ENCODE measurements around the gene SLC37A2. TPM values are rescaled to one million over a fixed set of nuclear protein-coding genes. Genes with fewer than 3 reads are reported as not detected.
A peak's percentile ranks its signal among the peaks of the same experiment; 100 is the strongest.
"Not testable (repeated sequence)": the region's sequence is repeated elsewhere in the genome, so short reads cannot be mapped to it uniquely, and the experiment has no call there.

The SLC37A2 gene
- polyA plus RNA-seq (2013, experiment 1 of 2), result 0.44 TPM
- 0.20 TPM for polyA plus RNA-seq (2013, experiment 2 of 2)

DNA sequence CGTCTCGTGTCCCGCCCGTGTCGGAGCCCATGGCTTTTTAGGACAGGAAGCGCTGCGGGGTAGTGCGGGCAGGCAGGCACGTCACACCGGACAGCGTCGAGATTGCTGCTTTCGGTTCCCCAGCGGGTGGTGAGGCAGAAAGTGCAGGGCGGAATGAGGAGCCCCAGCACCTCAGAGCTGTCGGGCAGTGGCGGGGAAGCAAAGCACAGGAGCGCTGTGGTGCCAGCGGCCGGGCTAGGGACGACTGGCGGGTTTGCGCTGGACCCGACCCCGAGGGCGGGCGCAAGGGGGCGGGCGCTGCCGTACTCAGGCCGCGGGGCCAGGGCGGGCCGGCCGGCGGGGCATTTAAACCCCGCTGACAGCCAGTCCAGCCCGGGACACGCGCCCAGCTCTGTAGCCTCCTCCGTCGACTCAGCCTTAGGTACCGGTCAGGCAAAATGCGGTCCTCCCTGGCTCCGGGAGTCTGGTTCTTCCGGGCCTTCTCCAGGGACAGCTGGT, at the start of gene SLC37A2:
Gene SLC37A2 (plus strand): TSS at position 375 of the 498 bp plus-strand sequence. CDS start 63 bp downstream, at position 438.
- 0 to 1% methylated on average over 36 to 39 of the region's 46 CpGs for WGBS, 2 experiments (ENCODE audit: insufficient coverage in 2 of 2)
- Histone ChIP-seq H3K36me3 (ENCODE audit: control insufficient read depth, insufficient read depth, low read length) (no peaks in the 10 kb centered on the region), H3K27ac (ENCODE audit: low read depth, low read length, severe bottlenecking) (no peak within 1 kb of the TSS)

GRCh38 chr11:125016413-125016812, 46.7 kb upstream of the SLC37A2 start:
- H3K4me1 ChIP-seq (ENCODE audit: control insufficient read depth, insufficient read depth, low read length, poor library complexity, severe bottlenecking), result no peaks in the 10 kb centered on the region
- no peaks in the 10 kb centered on the region for H3K36me3 ChIP-seq (ENCODE audit: control insufficient read depth, insufficient read depth, low read length)
- no peak overlapping the region for H3K4me3 ChIP-seq (ENCODE audit: extremely low read depth, insufficient read depth, low read length, poor library complexity, severe bottlenecking)
- no peaks in the 10 kb centered on the region for H3K9me3 ChIP-seq (ENCODE audit: control insufficient read depth, low read length)
- H3K27ac ChIP-seq (ENCODE audit: low read depth, low read length, severe bottlenecking), result no peak overlapping the region

More for the DNA sequence above, at the start of gene SLC37A2:
- peaks cover 4% of the 10 kb centered on the region for H3K4me1 ChIP-seq (ENCODE audit: control insufficient read depth, insufficient read depth, low read length, poor library complexity, severe bottlenecking)
- H3K4me3 ChIP-seq (ENCODE audit: extremely low read depth, insufficient read depth, low read length, poor library complexity, severe bottlenecking), result peak within 1 kb of the TSS; percentile 43
- no peaks in the 10 kb centered on the region for H3K9me3 ChIP-seq (ENCODE audit: control insufficient read depth, low read length)

- H3K9me3 ChIP-seq (ENCODE audit: control insufficient read depth, low read length), result no peaks in the 10 kb centered on the region
- H3K36me3 ChIP-seq (ENCODE audit: control insufficient read depth, insufficient read depth, low read length), result no peaks in the 10 kb centered on the region
- no peaks in the 10 kb centered on the region for H3K4me1 ChIP-seq (ENCODE audit: control insufficient read depth, insufficient read depth, low read length, poor library complexity, severe bottlenecking)
- WGBS, 2 experiments (ENCODE audit: insufficient coverage in 2 of 2), result no CpG with 5 or more reads among the region's 2 CpGs
- H3K4me3 ChIP-seq (ENCODE audit: extremely low read depth, insufficient read depth, low read length, poor library complexity, severe bottlenecking), result no peak overlapping the region
- H3K27ac ChIP-seq (ENCODE audit: low read depth, low read length, severe bottlenecking), result no peak overlapping the region
Measured at GRCh38 chr11:125020342-125020741, 42.8 kb upstream of the SLC37A2 start.

DNA sequence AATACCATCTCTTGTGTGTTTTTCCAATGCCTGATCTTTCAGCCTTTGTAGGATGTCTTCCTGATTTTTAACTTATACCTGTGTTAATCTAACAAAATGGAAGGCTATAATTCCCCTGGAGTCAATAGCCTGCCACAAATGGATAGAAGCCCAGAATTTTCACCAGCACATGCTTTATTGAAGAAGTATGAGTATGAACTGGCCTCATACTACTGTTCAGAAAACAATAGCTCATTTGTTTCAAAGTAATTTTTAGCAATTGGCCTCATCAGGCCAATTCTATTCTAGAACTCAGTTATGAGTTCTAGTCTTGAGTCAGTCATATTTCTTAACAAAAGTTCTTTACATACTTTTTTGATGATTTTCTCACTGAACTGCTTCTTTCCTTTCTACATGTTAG, 40.6 kb upstream of the SLC37A2 start:
- Histone ChIP-seq H3K9me3 (ENCODE audit: control insufficient read depth, low read length) (no peaks in the 10 kb centered on the region), H3K36me3 (ENCODE audit: control insufficient read depth, insufficient read depth, low read length) (no peaks in the 10 kb centered on the region), H3K4me3 (ENCODE audit: extremely low read depth, insufficient read depth, low read length, poor library complexity, severe bottlenecking) (no peak overlapping the region), H3K4me1 (ENCODE audit: control insufficient read depth, insufficient read depth, low read length, poor library complexity, severe bottlenecking) (no peaks in the 10 kb centered on the region), H3K27ac (ENCODE audit: low read depth, low read length, severe bottlenecking) (no peak overlapping the region)

GRCh38 chr11:125025968-125026367, 37.1 kb upstream of the SLC37A2 start:
- Histone ChIP-seq H3K9me3 (ENCODE audit: control insufficient read depth, low read length) (no peaks in the 10 kb centered on the region), H3K4me3 (ENCODE audit: extremely low read depth, insufficient read depth, low read length, poor library complexity, severe bottlenecking) (no peak overlapping the region), H3K27ac (ENCODE audit: low read depth, low read length, severe bottlenecking) (no peak overlapping the region), H3K4me1 (ENCODE audit: control insufficient read depth, insufficient read depth, low read length, poor library complexity, severe bottlenecking) (no peaks in the 10 kb centered on the region), H3K36me3 (ENCODE audit: control insufficient read depth, insufficient read depth, low read length) (no peaks in the 10 kb centered on the region)
- 100% methylated on average over 2 of the region's 2 CpGs; no CpG with 5 or more reads in 1 of the 2 experiments for WGBS, 2 experiments (ENCODE audit: insufficient coverage in 2 of 2)

DNA sequence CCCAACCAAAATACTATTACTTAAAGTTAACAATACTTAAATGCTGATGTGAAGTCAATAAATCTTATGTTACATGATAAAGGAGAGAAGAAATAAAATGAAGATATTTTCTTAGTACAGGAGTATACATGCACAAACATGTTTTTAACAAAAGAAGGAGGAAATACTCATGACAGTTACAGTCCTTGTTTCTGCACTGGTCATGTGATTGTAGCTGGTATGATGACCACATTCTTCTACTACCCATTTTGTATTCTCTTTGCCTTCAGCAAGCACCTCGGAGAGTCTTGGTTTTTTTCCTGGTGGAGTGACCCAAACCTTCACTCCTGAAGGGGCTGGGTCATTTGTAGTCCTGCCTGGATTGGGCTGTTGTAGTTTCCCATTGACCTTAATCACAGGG, 33.7 kb upstream of the SLC37A2 start:
- 40% methylated on average over 1 of the region's 1 CpG; no CpG with 5 or more reads in 1 of the 2 experiments for WGBS, 2 experiments (ENCODE audit: insufficient coverage in 2 of 2)
- H3K36me3 ChIP-seq (ENCODE audit: control insufficient read depth, insufficient read depth, low read length); H3K9me3 ChIP-seq (ENCODE audit: control insufficient read depth, low read length); H3K27ac ChIP-seq (ENCODE audit: low read depth, low read length, severe bottlenecking); H3K4me1 ChIP-seq (ENCODE audit: control insufficient read depth, insufficient read depth, low read length, poor library complexity, severe bottlenecking); H3K4me3 ChIP-seq (ENCODE audit: extremely low read depth, insufficient read depth, low read length, poor library complexity, severe bottlenecking): not testable (repeated sequence)

DNA sequence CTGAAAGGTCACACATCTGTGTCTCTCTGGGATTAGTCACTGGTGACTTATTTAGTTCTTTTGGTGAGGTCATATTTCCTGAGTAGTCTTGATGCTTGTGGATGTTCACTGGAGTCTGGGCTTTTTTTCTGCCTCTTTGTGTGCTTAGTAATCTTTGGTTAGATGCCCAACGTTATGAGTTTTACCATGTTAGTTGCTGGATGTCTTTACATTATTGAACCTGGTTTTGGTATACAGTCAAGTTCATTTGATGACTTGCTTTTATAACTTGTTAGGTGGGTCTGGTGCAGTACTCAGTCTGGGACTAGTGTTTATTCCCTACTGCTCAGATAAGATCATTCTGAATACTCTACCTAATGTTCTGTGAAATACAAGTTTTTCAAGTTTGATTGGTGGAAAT, 26.2 kb upstream of the SLC37A2 start:
- H3K36me3 ChIP-seq (ENCODE audit: control insufficient read depth, insufficient read depth, low read length), result no peaks in the 10 kb centered on the region
- no peaks in the 10 kb centered on the region for H3K4me1 ChIP-seq (ENCODE audit: control insufficient read depth, insufficient read depth, low read length, poor library complexity, severe bottlenecking)
- H3K4me3 ChIP-seq (ENCODE audit: extremely low read depth, insufficient read depth, low read length, poor library complexity, severe bottlenecking), result no peak overlapping the region
- H3K9me3 ChIP-seq (ENCODE audit: control insufficient read depth, low read length), result no peaks in the 10 kb centered on the region
- no CpG with 5 or more reads among the region's 1 CpG for WGBS, 2 experiments (ENCODE audit: insufficient coverage in 2 of 2)
- H3K27ac ChIP-seq (ENCODE audit: low read depth, low read length, severe bottlenecking), result no peak overlapping the region

- H3K9me3 ChIP-seq (ENCODE audit: control insufficient read depth, low read length), result no peaks in the 10 kb centered on the region
- H3K36me3 ChIP-seq (ENCODE audit: control insufficient read depth, insufficient read depth, low read length), result no peaks in the 10 kb centered on the region
- WGBS, 2 experiments (ENCODE audit: insufficient coverage in 2 of 2), result 83 to 92% methylated on average over 2 of the region's 4 CpGs
- no peak overlapping the region for H3K4me3 ChIP-seq (ENCODE audit: extremely low read depth, insufficient read depth, low read length, poor library complexity, severe bottlenecking)
- H3K4me1 ChIP-seq (ENCODE audit: control insufficient read depth, insufficient read depth, low read length, poor library complexity, severe bottlenecking), result no peaks in the 10 kb centered on the region
- no peak overlapping the region for H3K27ac ChIP-seq (ENCODE audit: low read depth, low read length, severe bottlenecking)
Measured at GRCh38 chr11:125049164-125049792, 13.8 kb upstream of the SLC37A2 start.

DNA sequence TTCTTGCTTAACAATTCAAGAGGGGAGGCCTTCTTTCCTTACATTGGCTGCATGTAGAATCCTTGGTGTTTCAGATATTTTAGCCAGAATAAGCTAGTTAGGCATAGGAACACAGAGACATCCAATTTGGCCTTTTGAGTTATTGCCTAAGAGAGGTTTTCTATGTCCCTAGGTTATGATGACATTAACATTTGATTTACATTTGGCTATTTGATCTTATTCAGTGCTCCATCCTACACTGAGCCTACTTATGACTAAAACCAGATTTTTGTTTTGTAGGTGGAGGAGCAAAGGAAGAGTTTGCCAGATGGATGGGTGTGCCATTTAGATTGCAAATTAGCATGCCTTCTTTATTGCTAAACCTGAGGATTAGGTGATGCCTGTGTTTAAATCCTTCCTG, 11.1 kb upstream of the SLC37A2 start:
- Histone ChIP-seq H3K27ac (ENCODE audit: low read depth, low read length, severe bottlenecking) (no peak overlapping the region), H3K4me1 (ENCODE audit: control insufficient read depth, insufficient read depth, low read length, poor library complexity, severe bottlenecking) (no peaks in the 10 kb centered on the region), H3K36me3 (ENCODE audit: control insufficient read depth, insufficient read depth, low read length) (no peaks in the 10 kb centered on the region), H3K9me3 (ENCODE audit: control insufficient read depth, low read length) (no peaks in the 10 kb centered on the region), H3K4me3 (ENCODE audit: extremely low read depth, insufficient read depth, low read length, poor library complexity, severe bottlenecking) (no peak overlapping the region)

DNA sequence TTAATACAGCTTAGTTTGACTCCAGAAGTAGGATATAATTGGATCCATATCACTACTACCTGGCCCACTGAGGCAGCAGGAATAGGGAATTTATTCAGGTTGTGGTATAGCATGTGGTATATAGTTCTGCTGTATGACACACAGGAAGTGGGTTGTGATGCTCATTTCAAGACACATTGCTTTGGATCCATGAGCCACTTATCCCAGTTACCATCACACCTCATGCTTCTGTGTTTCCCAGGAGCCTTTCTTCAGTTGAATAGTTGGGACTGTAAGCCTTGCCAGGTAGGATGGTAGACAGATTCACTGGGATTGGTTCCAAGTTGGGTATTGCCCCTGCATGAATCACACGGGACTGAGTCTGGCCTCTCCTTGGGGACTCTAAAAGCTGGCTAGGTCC, 9.9 kb upstream of the SLC37A2 start:
- Histone ChIP-seq H3K4me1 (ENCODE audit: control insufficient read depth, insufficient read depth, low read length, poor library complexity, severe bottlenecking) (no peaks in the 10 kb centered on the region), H3K36me3 (ENCODE audit: control insufficient read depth, insufficient read depth, low read length) (no peaks in the 10 kb centered on the region), H3K27ac (ENCODE audit: low read depth, low read length, severe bottlenecking) (no peak overlapping the region), H3K4me3 (ENCODE audit: extremely low read depth, insufficient read depth, low read length, poor library complexity, severe bottlenecking) (no peak overlapping the region), H3K9me3 (ENCODE audit: control insufficient read depth, low read length) (no peaks in the 10 kb centered on the region)
- 86 to 100% methylated on average over 1 of the region's 1 CpG for WGBS, 2 experiments (ENCODE audit: insufficient coverage in 2 of 2)

GRCh38 chr11:125055107-125055715, 7.9 kb upstream of the SLC37A2 start:
- H3K9me3 ChIP-seq (ENCODE audit: control insufficient read depth, low read length), result no peaks in the 10 kb centered on the region
- H3K4me1 ChIP-seq (ENCODE audit: control insufficient read depth, insufficient read depth, low read length, poor library complexity, severe bottlenecking), result no peaks in the 10 kb centered on the region
- no peak overlapping the region for H3K4me3 ChIP-seq (ENCODE audit: extremely low read depth, insufficient read depth, low read length, poor library complexity, severe bottlenecking)
- H3K36me3 ChIP-seq (ENCODE audit: control insufficient read depth, insufficient read depth, low read length), result no peaks in the 10 kb centered on the region
- 92 to 100% methylated on average over 1 to 2 of the region's 2 CpGs for WGBS, 2 experiments (ENCODE audit: insufficient coverage in 2 of 2)
- H3K27ac ChIP-seq (ENCODE audit: low read depth, low read length, severe bottlenecking), result no peak overlapping the region
